Activated naive CD8-positive, alpha-beta T cell treated with anti-CD3 and anti-CD28 coated beads, Interleukin-2, amount 10 ng/mL, durations not matched to agents 7 days and 5 days (primary cell): Measurements from ENCODE around the gene COL21A1. TPM values are rescaled to one million over a fixed set of nuclear protein-coding genes. Genes with fewer than 3 reads are reported as not detected.

ENCODE experiments used
- ATAC-seq: fragments of 150-1000 bp; cut with Tn5 transposase; one replicate; pipeline ENCODE4 v1.10.0; 2021; ENCODE audit warnings: low read depth, moderate library complexity
- POLR2A ChIA-PET: fragments of 350-600 bp; sonication (Branson Sonifier 250); formaldehyde crosslinking; loops from one replicate; lab custom pipeline; 2021; ENCODE audit warnings: antibody characterized with exemption; lab: Charles Lee
- DNase-seq: peaks from one replicate; pipeline ENCODE4 v3.0.0; 2021
- H3K27ac Mint-ChIP-seq: one replicate; pipeline ENCODE4 v1.8.0; 2022; ENCODE audit warnings: mild to moderate bottlenecking, mixed read lengths
- H3K27me3 Mint-ChIP-seq: one replicate; pipeline ENCODE4 v1.8.0; 2022; ENCODE audit warnings: mild to moderate bottlenecking, moderate library complexity, mixed read lengths
- H3K36me3 Mint-ChIP-seq: one replicate; pipeline ENCODE4 v1.8.0; 2021; ENCODE audit warnings: mild to moderate bottlenecking, mixed read lengths
- H3K4me1 Mint-ChIP-seq: one replicate; pipeline ENCODE4 v1.8.0; 2021; ENCODE audit warnings: mixed read lengths
- H3K4me3 Mint-ChIP-seq: one replicate; pipeline ENCODE4 v1.8.0; 2022; ENCODE audit warnings: mild to moderate bottlenecking, moderate library complexity, mixed read lengths
- H3K9me3 Mint-ChIP-seq: one replicate; pipeline ENCODE4 v1.8.0; 2021; ENCODE audit warnings: mixed read lengths
- total RNA-seq, 2 experiments: library from RNA; stranded (reverse); gene quantifications; one replicate each; pipeline ENCODE4 v1.2.3, GENCODE V29; 2021

COL21A1 gene
- total RNA-seq = not detected

- Mint-ChIP-seq H3K4me3 (no peak within 1 kb of the TSS), H3K27me3 (peaks cover 3% of the 10 kb centered on the region), H3K36me3 (no peaks in the 10 kb centered on the region), H3K27ac (no peak within 1 kb of the TSS), H3K9me3 (no peaks in the 10 kb centered on the region), H3K4me1 (no peaks in the 10 kb centered on the region)
- no peak for ATAC-seq
- DNase-seq = no peak
- POLR2A ChIA-PET = no interaction called here
These were observed at the start of gene COL21A1 for GRCh38 chr6:56246881-56247653. TSS of gene COL21A1 (minus strand) at chr6:56247580. CDS start at chr6:56182618, 64,962 bp downstream.

DNA sequence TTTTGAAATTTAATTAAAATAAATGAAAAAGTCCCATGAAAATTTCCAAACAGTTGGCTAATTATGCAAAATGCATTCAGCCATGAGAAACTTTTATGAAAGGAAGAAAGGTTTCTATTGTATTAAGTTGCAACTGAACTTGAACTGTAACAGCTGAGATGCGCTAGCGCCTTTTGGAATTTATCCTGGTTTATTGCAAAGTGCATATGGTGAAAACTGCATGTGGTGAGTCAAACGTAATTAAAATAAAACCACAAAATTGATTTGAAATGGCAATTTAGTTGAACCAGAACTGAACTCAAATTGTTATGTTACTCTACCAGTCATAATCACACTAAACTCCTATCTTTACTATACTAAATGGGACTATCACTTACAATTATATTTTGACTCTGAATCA is 46.4 kb upstream of the COL21A1 start:
- no peak for ATAC-seq
- Mint-ChIP-seq H3K27me3 (no peaks in the 10 kb centered on the region), H3K27ac (no peak overlapping the region), H3K4me3 (no peak overlapping the region), H3K36me3 (no peaks in the 10 kb centered on the region), H3K4me1 (no peaks in the 10 kb centered on the region), H3K9me3 (no peaks in the 10 kb centered on the region)
- DNase-seq = no peak
- POLR2A ChIA-PET = no interaction called here

DNA sequence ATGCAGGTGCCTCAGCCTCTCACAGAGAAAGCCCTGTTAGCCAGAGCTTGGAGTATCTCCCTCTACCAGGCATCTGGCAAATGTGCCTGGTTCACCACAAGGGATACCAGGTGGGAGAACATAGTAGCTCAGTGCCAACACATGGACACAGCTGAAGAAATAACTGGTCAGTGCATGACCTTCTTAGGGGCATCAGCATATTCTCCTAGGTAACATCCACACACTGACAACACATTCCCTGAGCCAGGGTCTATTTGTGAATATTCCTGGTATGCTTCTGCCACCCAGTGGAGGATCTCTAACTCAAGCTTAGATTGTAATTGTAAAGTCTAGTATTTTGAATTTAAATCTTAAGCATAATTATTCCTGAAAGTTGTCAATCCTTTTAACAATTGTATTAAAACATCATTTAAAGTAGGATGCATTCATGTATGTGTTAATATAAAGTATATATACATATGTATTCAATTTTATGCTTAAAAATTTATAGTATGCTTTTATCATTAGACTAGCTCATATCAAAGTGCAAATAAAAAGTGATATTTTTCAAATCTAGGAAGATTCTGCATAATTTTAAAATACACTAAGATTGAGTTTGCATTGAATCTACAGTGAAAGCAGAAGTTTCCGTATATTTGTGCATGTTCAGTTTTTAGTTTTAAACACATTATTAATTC is 45.3 kb upstream of the COL21A1 start:
- Mint-ChIP-seq H3K9me3 (no peaks in the 10 kb centered on the region), H3K36me3 (no peaks in the 10 kb centered on the region), H3K27ac (no peak overlapping the region), H3K27me3 (no peaks in the 10 kb centered on the region), H3K4me3 (no peak overlapping the region), H3K4me1 (no peaks in the 10 kb centered on the region)
- ATAC-seq (no peak), DNase-seq (no peak)
- POLR2A ChIA-PET = no interaction called here

DNA sequence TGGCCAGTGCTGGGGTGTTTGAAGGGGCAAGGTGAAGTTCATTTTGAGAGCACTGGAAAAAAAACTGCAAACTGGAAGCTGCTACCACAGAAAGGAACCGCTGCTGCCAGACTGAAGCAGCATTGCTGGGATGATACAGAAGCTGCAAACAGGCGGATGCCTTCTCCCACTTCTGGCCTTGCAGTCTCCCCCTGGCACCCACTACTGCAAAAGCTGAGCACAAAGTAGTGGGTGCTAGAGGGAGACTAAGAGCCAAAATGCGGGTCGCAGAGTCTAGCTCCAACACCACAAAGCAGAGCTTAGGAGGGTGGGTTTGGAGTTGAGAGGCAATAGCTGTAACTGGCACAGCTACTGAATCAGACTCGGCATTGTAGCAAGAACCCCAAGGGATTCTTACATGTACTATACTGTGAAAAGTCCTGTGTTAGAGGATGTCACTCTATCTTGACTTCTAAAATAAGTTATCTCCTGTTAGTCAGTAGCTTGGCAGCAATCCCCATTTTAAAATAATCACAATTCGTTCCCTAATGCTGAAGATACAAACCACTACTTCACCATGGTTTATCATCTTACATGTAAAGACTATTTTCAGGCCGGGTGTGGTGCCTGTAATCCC is 44.0 kb upstream of the COL21A1 start:
- no peak for ATAC-seq

DNA sequence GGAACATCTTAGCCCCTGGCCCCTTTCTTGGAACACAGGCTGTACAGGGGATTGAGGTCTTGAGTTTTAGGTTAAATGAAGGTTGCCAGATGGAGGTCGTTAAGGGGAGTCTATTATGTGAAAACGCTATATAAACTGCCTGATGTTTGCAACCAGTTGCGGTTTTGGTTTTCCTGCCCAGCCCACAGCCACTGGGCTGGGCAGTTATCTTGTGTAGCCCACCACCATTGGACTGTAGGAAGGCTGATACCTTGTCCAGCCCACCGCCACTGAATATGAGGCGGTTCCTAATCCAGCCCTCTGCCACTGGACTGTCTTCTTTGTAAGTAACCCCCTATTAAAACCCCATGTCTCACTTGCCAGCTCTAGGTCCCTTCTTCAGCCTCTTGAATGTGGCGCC is 42.3 kb upstream of the COL21A1 start:
- Mint-ChIP-seq H3K4me3 (no peak overlapping the region), H3K27me3 (peaks cover 2% of the 10 kb centered on the region), H3K27ac (no peak overlapping the region), H3K9me3 (no peaks in the 10 kb centered on the region), H3K36me3 (no peaks in the 10 kb centered on the region), H3K4me1 (no peaks in the 10 kb centered on the region)
- DNase-seq (no peak), ATAC-seq (no peak)
- POLR2A ChIA-PET = no interaction called here

More for the DNA sequence above, 44.0 kb upstream of the COL21A1 start:
- H3K36me3 Mint-ChIP-seq = no peaks in the 10 kb centered on the region
- DNase-seq = no peak
- H3K4me1 Mint-ChIP-seq = no peaks in the 10 kb centered on the region
- no peaks in the 10 kb centered on the region for H3K27me3 Mint-ChIP-seq
- H3K9me3 Mint-ChIP-seq = no peaks in the 10 kb centered on the region
- POLR2A ChIA-PET = no interaction called here
- no peak overlapping the region for H3K27ac Mint-ChIP-seq
- H3K4me3 Mint-ChIP-seq = no peak overlapping the region

DNA sequence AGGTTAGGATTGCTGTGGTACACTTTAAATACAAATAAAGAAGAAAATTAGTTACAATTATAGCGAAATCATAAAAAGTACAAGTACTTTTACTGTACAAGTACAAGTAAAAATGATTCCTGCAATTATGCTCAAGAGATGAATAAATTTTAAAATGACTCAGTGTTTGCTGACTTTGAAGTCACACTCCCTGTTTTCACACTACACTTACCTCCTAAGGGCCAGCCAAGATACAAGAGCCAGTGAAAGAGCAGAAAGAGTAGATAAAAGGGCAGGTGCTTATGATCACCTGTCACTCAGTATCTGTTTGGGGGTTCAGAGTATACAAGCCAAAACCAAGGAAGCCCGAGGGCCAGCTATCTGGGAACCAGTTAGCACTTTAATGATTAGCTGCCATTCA is 41.0 kb upstream of the COL21A1 start:
- no peaks in the 10 kb centered on the region for H3K4me1 Mint-ChIP-seq
- ATAC-seq (no peak), DNase-seq (no peak)
- no peaks in the 10 kb centered on the region for H3K36me3 Mint-ChIP-seq
- H3K27me3 Mint-ChIP-seq = peaks cover 2% of the 10 kb centered on the region
- H3K27ac Mint-ChIP-seq = no peak overlapping the region
- POLR2A ChIA-PET = no interaction called here
- H3K9me3 Mint-ChIP-seq = no peaks in the 10 kb centered on the region
- H3K4me3 Mint-ChIP-seq = no peak overlapping the region

DNA sequence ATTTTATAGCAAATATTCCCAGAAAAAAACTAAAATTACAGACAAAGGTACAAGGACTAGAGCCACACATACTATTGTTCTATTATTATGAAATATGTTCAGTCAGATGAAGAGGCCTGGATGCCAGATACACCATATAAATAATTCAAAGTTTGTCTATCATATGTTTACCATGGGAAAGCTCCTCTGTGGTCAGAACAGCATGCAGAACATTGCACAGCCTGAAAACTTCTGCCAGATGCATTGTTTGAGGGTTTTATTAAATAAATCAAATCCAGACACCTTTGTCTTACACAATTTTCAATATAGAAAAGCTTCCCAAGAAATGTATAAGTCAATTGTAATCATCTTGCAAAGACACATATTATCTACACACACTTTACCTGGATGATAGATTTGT is 35.0 kb upstream of the COL21A1 start:
- no peak for DNase-seq
- H3K4me1 Mint-ChIP-seq = no peaks in the 10 kb centered on the region
- H3K27me3 Mint-ChIP-seq = peaks cover 2% of the 10 kb centered on the region
- no peaks in the 10 kb centered on the region for H3K9me3 Mint-ChIP-seq
- H3K27ac Mint-ChIP-seq = no peak overlapping the region
- no peak for ATAC-seq
- no peaks in the 10 kb centered on the region for H3K36me3 Mint-ChIP-seq
- POLR2A ChIA-PET = no interaction called here
- H3K4me3 Mint-ChIP-seq = no peak overlapping the region

DNA sequence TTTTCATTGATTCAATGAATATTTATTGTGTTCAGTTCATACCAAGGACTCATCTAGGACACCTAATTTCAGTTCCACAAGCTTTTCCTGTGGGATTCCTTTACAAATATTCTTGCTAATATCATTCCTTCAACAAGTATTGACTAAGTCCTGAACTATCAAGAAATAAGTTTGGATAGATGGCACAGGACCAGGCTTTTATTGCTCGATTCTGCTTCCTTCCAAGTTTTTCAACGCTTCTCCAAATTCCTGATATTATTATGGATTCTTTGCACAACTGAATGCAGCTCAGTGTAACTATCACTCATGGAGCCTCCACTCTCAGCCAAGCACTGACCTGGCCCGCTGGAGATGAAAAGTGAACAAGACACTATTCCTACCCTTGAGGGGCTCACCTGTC is 32.7 kb upstream of the COL21A1 start:
- no peak for DNase-seq
- no peak for ATAC-seq
- no peak overlapping the region for H3K27ac Mint-ChIP-seq
- no peaks in the 10 kb centered on the region for H3K4me1 Mint-ChIP-seq
- no peaks in the 10 kb centered on the region for H3K36me3 Mint-ChIP-seq
- H3K4me3 Mint-ChIP-seq = no peak overlapping the region
- no peaks in the 10 kb centered on the region for H3K27me3 Mint-ChIP-seq
- no peaks in the 10 kb centered on the region for H3K9me3 Mint-ChIP-seq
- POLR2A ChIA-PET = no interaction called here

DNA sequence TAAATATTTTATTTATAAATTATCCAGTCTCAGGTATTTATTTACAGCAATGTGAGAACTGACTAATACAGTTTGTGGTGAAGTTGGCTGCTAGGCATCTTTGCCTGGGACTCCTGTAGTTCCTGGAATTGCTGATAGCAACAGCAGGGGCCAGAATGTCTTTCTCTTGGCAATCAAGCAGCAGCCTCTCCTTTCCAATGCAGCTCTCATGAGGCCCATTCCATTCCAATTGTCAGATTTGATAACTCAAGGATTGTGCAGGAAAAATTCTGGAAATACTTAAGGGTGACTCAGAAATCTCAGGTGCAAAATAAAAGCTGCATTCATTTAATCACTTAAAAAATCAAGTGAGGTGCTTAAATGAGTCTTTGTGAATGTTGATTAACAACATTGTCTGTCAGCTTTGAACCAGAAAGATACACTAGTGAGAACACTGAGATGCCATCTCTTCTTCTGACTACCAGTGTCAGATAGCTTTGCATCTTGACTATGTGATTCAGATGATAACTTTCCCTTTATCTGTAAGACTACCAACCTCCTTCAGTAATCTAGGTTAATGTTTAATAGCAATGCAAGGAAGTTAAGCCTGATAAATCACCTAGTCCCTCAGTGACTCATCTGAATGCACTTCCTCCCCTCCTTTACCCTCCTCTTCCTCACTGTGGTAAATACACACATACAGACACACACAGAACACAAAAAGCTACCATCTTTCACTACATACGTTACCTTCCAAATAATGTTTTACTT is 32.1 kb upstream of the COL21A1 start:
- H3K9me3 Mint-ChIP-seq = no peaks in the 10 kb centered on the region
- H3K27ac Mint-ChIP-seq = no peak overlapping the region

DNA sequence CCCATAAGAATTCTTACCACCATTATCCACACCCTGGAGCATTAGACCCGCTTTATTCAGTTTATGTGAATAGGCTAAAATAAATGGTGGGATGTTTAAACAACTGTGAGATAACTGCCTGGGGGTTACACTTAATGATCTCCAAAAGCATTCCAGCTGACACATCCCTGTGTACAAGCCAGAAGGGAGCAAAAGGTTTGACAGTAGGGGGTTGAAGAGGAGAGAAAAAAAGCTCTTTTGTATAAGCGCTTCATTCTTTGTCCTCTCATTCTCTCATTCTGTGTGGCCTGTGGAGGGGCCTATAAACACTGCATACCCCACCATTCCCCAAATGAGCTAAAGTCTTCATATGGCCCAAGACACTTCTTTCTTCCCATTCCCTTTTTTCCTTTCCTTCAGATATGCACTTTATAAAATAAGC is 30.8 kb upstream of the COL21A1 start:
- DNase-seq (no peak), ATAC-seq (no peak)
- no peak overlapping the region for H3K27ac Mint-ChIP-seq
- H3K9me3 Mint-ChIP-seq = no peaks in the 10 kb centered on the region
- no peak overlapping the region for H3K4me3 Mint-ChIP-seq
- H3K4me1 Mint-ChIP-seq = no peaks in the 10 kb centered on the region
- H3K36me3 Mint-ChIP-seq = no peaks in the 10 kb centered on the region
- no peaks in the 10 kb centered on the region for H3K27me3 Mint-ChIP-seq
- POLR2A ChIA-PET = no interaction called here

More for the DNA sequence above, 32.1 kb upstream of the COL21A1 start:
- no peak overlapping the region for H3K4me3 Mint-ChIP-seq
- DNase-seq = no peak
- no peaks in the 10 kb centered on the region for H3K4me1 Mint-ChIP-seq
- ATAC-seq = no peak
- POLR2A ChIA-PET = no interaction called here
- no peaks in the 10 kb centered on the region for H3K27me3 Mint-ChIP-seq
- no peaks in the 10 kb centered on the region for H3K36me3 Mint-ChIP-seq

DNA sequence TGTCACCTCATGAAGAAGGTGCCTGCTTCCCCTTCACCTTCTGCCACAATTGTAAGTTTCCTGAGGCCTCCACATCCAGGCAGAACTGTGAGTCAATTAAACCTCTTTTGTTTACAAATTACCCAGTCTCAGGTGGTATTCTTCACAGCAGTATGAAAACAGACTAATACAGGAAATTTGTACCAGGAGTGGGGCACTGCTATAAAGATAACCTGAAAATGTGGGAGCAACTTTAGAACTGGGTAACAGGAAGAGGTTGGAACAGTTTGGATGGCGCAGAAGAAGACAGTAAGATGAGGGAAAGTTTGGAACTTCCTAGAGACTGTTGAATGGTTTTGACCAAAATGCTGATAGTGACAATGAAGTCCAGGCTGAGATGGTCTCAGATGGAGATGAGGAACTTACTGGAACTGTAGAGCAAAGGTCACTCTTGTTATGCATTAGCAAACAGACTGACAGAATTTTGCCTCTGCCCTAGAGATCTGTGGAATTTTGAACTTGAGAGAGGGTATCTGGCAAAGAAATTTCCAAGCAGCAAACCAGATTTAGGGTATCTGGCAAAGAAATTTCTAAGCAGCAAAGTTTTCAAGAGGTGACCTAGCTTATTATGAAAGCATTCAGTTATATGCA is 23.5 kb upstream of the COL21A1 start:
- ATAC-seq = no peak

DNA sequence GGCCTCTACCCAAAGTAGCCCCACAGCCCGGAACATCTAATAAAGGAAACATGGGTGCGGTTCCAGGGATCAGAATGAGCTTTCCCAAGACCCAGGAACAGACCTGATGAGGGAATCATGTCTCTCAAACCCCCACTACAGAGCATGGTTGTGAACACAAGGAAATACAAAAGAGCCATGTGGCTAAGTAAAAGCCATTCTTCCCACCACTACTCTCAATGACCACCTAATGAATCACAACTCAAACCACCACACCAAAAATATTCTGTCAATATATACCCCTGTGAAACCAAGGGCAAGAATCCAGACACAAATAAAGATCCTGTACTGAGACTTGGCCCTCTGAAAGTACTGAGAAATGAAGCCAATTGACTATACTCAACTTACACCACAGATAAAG is 20.9 kb upstream of the COL21A1 start:
- Mint-ChIP-seq H3K36me3 (no peaks in the 10 kb centered on the region), H3K27ac (no peak overlapping the region), H3K9me3 (peaks cover 6% of the 10 kb centered on the region), H3K4me3 (no peak overlapping the region), H3K27me3 (no peaks in the 10 kb centered on the region), H3K4me1 (no peaks in the 10 kb centered on the region)
- no peak for DNase-seq
- POLR2A ChIA-PET = no interaction called here
- ATAC-seq = no peak

More for the DNA sequence above, 23.5 kb upstream of the COL21A1 start:
- Mint-ChIP-seq H3K4me3 (no peak overlapping the region), H3K36me3 (no peaks in the 10 kb centered on the region), H3K9me3 (peaks cover 6% of the 10 kb centered on the region), H3K4me1 (no peaks in the 10 kb centered on the region), H3K27ac (no peak overlapping the region), H3K27me3 (no peaks in the 10 kb centered on the region)
- DNase-seq = no peak
- POLR2A ChIA-PET = no interaction called here

GRCh38 chr6:56266011-56266410 is 18.6 kb upstream of the COL21A1 start:
- no peaks in the 10 kb centered on the region for H3K4me1 Mint-ChIP-seq
- POLR2A ChIA-PET = no interaction called here
- H3K9me3 Mint-ChIP-seq = peaks cover 6% of the 10 kb centered on the region
- no peaks in the 10 kb centered on the region for H3K27me3 Mint-ChIP-seq
- H3K27ac Mint-ChIP-seq = no peak overlapping the region
- no peaks in the 10 kb centered on the region for H3K36me3 Mint-ChIP-seq
- DNase-seq (no peak), ATAC-seq (no peak)
- H3K4me3 Mint-ChIP-seq = no peak overlapping the region
